ENCODE results near the gene E2F2.

The E2F2 gene

GRCh38 chr1:23548704-23549143, 17.7 kb upstream of the E2F2 start:
- Histone ChIP-seq H3K27me3 (ENCODE audit: insufficient read depth, low read length, poor library complexity, severe bottlenecking) (no peaks in the 10 kb centered on the region), H4K20me1 (ENCODE audit: insufficient read depth, low read length, poor library complexity, severe bottlenecking) (no peaks in the 10 kb centered on the region), H3K9ac (ENCODE audit: low read depth, low read length, poor library complexity, severe bottlenecking) (no peak overlapping the region), H3K79me2 (ENCODE audit: insufficient read depth, low read length) (no peaks in the 10 kb centered on the region), H3K4me3 (ENCODE audit: low read length, poor library complexity, severe bottlenecking) (no peak overlapping the region), H3K9me3 (ENCODE audit: insufficient read depth, low read depth, low read length) (no peaks in the 10 kb centered on the region), H3K9me2 (replicated peaks; ENCODE audit: low read depth, low read length) (no peaks in the 10 kb centered on the region), H3K4me1 (ENCODE audit: insufficient read depth, low read length, poor library complexity, severe bottlenecking) (peaks cover 3% of the 10 kb centered on the region), H3K4me2 (ENCODE audit: low read depth, low read length, poor library complexity, severe bottlenecking) (no peak overlapping the region), H3F3A (ENCODE audit: low read depth) (no peaks in the 10 kb centered on the region), H3K36me3 (ENCODE audit: insufficient read depth, low read length) (no peaks in the 10 kb centered on the region), H2AFZ (ENCODE audit: low read length) (no peak overlapping the region)
- no peak for TF ChIP-seq CTCF (conservative IDR thresholded peaks at IDR 0.05; ENCODE audit: low read length)
- TF ChIP-seq EZH2phosphoT487 (IDR thresholded peaks at IDR 0.05; ENCODE audit: borderline replicate concordance), result no peak

- Histone ChIP-seq H2AFZ (ENCODE audit: low read length) (no peak overlapping the region), H4K20me1 (ENCODE audit: insufficient read depth, low read length, poor library complexity, severe bottlenecking) (no peaks in the 10 kb centered on the region), H3K9me2 (replicated peaks; ENCODE audit: low read depth, low read length) (no peaks in the 10 kb centered on the region), H3F3A (ENCODE audit: low read depth) (no peaks in the 10 kb centered on the region), H3K79me2 (ENCODE audit: insufficient read depth, low read length) (no peaks in the 10 kb centered on the region), H3K4me2 (ENCODE audit: low read depth, low read length, poor library complexity, severe bottlenecking) (no peak overlapping the region), H3K9ac (ENCODE audit: low read depth, low read length, poor library complexity, severe bottlenecking) (no peak overlapping the region), H3K4me1 (ENCODE audit: insufficient read depth, low read length, poor library complexity, severe bottlenecking) (peaks cover under 1% of the 10 kb centered on the region), H3K9me3 (ENCODE audit: insufficient read depth, low read depth, low read length) (no peaks in the 10 kb centered on the region), H3K4me3 (ENCODE audit: low read length, poor library complexity, severe bottlenecking) (no peak overlapping the region), H3K27me3 (ENCODE audit: insufficient read depth, low read length, poor library complexity, severe bottlenecking) (no peaks in the 10 kb centered on the region), H3K36me3 (ENCODE audit: insufficient read depth, low read length) (no peaks in the 10 kb centered on the region)
- TF ChIP-seq EZH2phosphoT487 (IDR thresholded peaks at IDR 0.05; ENCODE audit: borderline replicate concordance), result no peak
- TF ChIP-seq CTCF (conservative IDR thresholded peaks at IDR 0.05; ENCODE audit: low read length), result no peak
These were observed 16.0 kb upstream of the E2F2 start for GRCh38 chr1:23546897-23547584.

- Histone ChIP-seq H3K4me2 (ENCODE audit: low read depth, low read length, poor library complexity, severe bottlenecking) (no peak overlapping the region), H3F3A (ENCODE audit: low read depth) (no peaks in the 10 kb centered on the region), H3K9me3 (ENCODE audit: insufficient read depth, low read depth, low read length) (no peaks in the 10 kb centered on the region), H3K36me3 (ENCODE audit: insufficient read depth, low read length) (no peaks in the 10 kb centered on the region), H3K4me3 (ENCODE audit: low read length, poor library complexity, severe bottlenecking) (no peak overlapping the region), H3K27me3 (ENCODE audit: insufficient read depth, low read length, poor library complexity, severe bottlenecking) (no peaks in the 10 kb centered on the region), H3K4me1 (ENCODE audit: insufficient read depth, low read length, poor library complexity, severe bottlenecking) (no peaks in the 10 kb centered on the region), H3K9ac (ENCODE audit: low read depth, low read length, poor library complexity, severe bottlenecking) (no peak overlapping the region), H3K79me2 (ENCODE audit: insufficient read depth, low read length) (no peaks in the 10 kb centered on the region), H3K9me2 (replicated peaks; ENCODE audit: low read depth, low read length) (no peaks in the 10 kb centered on the region), H2AFZ (ENCODE audit: low read length) (no peak overlapping the region), H4K20me1 (ENCODE audit: insufficient read depth, low read length, poor library complexity, severe bottlenecking) (no peaks in the 10 kb centered on the region)
- TF ChIP-seq CTCF (conservative IDR thresholded peaks at IDR 0.05; ENCODE audit: low read length) (no peak), EZH2phosphoT487 (IDR thresholded peaks at IDR 0.05; ENCODE audit: borderline replicate concordance) (no peak)
These were observed 14.8 kb upstream of the E2F2 start for GRCh38 chr1:23545851-23546250.
